H9 (cell line): ENCODE measurements around the gene FOXP4. TPM values are rescaled to one million over a fixed set of nuclear protein-coding genes. Genes with fewer than 3 reads are reported as not detected.

ENCODE experiments used
- DNase-seq: peaks from one replicate; pipeline ENCODE4 v3.0.0-alpha.2; 2017
- H2AFZ ChIP-seq: one replicate; pipeline ENCODE4 v1.6.1; 2013; ENCODE audit warnings: mild to moderate bottlenecking, low read length, control low read depth, moderate library complexity
- H2AK5ac ChIP-seq: 2 replicates; pipeline ENCODE4 v1.6.1; 2013; ENCODE audit warnings: low read length, control low read depth, mixed read lengths; ENCODE audit not compliant: insufficient read length
- H2BK120ac ChIP-seq: one replicate; pipeline ENCODE4 v1.6.1; 2013; ENCODE audit warnings: low read depth, mild to moderate bottlenecking, low read length, control low read depth, inconsistent platforms; ENCODE audit not compliant: poor library complexity, severe bottlenecking
- H2BK12ac ChIP-seq: 2 replicates; pipeline ENCODE4 v1.6.1; 2013; ENCODE audit warnings: low read length, control low read depth, mixed read lengths, low read depth; ENCODE audit not compliant: insufficient read length
- H2BK15ac ChIP-seq: 2 replicates; pipeline ENCODE4 v1.6.1; 2013; ENCODE audit warnings: low read depth, low read length, control low read depth
- H2BK20ac ChIP-seq: one replicate; pipeline ENCODE4 v1.6.1; 2013; ENCODE audit warnings: low read depth, mild to moderate bottlenecking, low read length, control low read depth, inconsistent platforms; ENCODE audit not compliant: poor library complexity, severe bottlenecking
- H2BK5ac ChIP-seq: 2 replicates; pipeline ENCODE4 v1.6.1; 2013; ENCODE audit warnings: low read length, control low read depth, mixed read lengths; ENCODE audit not compliant: insufficient read length
- H3K14ac ChIP-seq: 2 replicates; pipeline ENCODE4 v1.6.1; 2013; ENCODE audit warnings: low read length, control low read depth; ENCODE audit not compliant: insufficient read depth
- H3K18ac ChIP-seq: 2 replicates; pipeline ENCODE4 v1.6.1; 2013; ENCODE audit warnings: low read depth, mild to moderate bottlenecking, mixed read lengths, low read length, control low read depth; ENCODE audit not compliant: insufficient read length
- H3K23ac ChIP-seq: 2 replicates; pipeline ENCODE4 v1.6.1; 2013; ENCODE audit warnings: low read length, control low read depth, mixed read lengths, low read depth; ENCODE audit not compliant: insufficient read length
- H3K23me2 ChIP-seq: 2 replicates; pipeline ENCODE4 v1.6.1; 2013; ENCODE audit warnings: low read depth, mild to moderate bottlenecking, mixed read lengths, low read length, control low read depth; ENCODE audit not compliant: insufficient read length, poor library complexity, severe bottlenecking
- H3K27ac ChIP-seq: 2 replicates; pipeline ENCODE4 v1.5.1; 2013; ENCODE audit warnings: low read length, control low read depth, mixed read lengths, low read depth; ENCODE audit not compliant: insufficient read length
- H3K27me3 ChIP-seq: 2 replicates; pipeline ENCODE4 v1.6.1; 2013; ENCODE audit warnings: low read length, control low read depth, inconsistent platforms; ENCODE audit not compliant: insufficient read depth
- H3K4ac ChIP-seq: 2 replicates; pipeline ENCODE4 v1.6.1; 2013; ENCODE audit warnings: low read depth, mild to moderate bottlenecking, control low read depth, inconsistent platforms, low read length, moderate library complexity
- H3K4me1 ChIP-seq: 2 replicates; pipeline ENCODE4 v1.6.1; 2013; ENCODE audit warnings: low read length, control low read depth, inconsistent platforms; ENCODE audit not compliant: insufficient read depth
- H3K4me2 ChIP-seq: 2 replicates; pipeline ENCODE4 v1.6.1; 2013; ENCODE audit warnings: low read length, control low read depth, mixed read lengths; ENCODE audit not compliant: insufficient read length, insufficient read depth
- H3K56ac ChIP-seq: 2 replicates; pipeline ENCODE4 v1.6.1; 2013; ENCODE audit warnings: low read depth, mild to moderate bottlenecking, mixed read lengths, low read length, control low read depth; ENCODE audit not compliant: insufficient read length
- H3K79me1 ChIP-seq: 2 replicates; pipeline ENCODE4 v1.6.1; 2013; ENCODE audit warnings: low read depth, mild to moderate bottlenecking, moderate library complexity, low read length, control low read depth, inconsistent platforms; ENCODE audit not compliant: insufficient read depth, poor library complexity, severe bottlenecking
- H3K79me2 ChIP-seq: 2 replicates; pipeline ENCODE4 v1.6.1; 2013; ENCODE audit warnings: low read length, control low read depth, inconsistent platforms; ENCODE audit not compliant: insufficient read depth
- H3K9ac ChIP-seq: 2 replicates; pipeline ENCODE4 v1.6.1; 2013; ENCODE audit warnings: low read length, control low read depth, mixed read lengths; ENCODE audit not compliant: insufficient read length; ENCODE audit errors: extremely low read depth
- H3K9me3 ChIP-seq: one replicate; pipeline ENCODE4 v1.6.1; 2013; ENCODE audit warnings: low read depth, low read length, inconsistent platforms; ENCODE audit not compliant: control insufficient read depth
- H3T11ph ChIP-seq: one replicate; pipeline ENCODE4 v1.6.1; 2013; ENCODE audit warnings: mild to moderate bottlenecking, low read length, control low read depth, inconsistent platforms
- H4K20me1 ChIP-seq: one replicate; pipeline ENCODE4 v1.6.1; 2013; ENCODE audit not compliant: control insufficient read depth, insufficient read length, insufficient read depth
- H4K5ac ChIP-seq: 2 replicates; pipeline ENCODE4 v1.6.1; 2013; ENCODE audit warnings: low read depth, mild to moderate bottlenecking, mixed read lengths, low read length, control low read depth; ENCODE audit not compliant: insufficient read length
- H4K8ac ChIP-seq: replicated peaks from 2 replicates; pipeline ENCODE4 v1.6.1; 2013; ENCODE audit warnings: low read length, control low read depth, mixed read lengths, low read depth; ENCODE audit not compliant: insufficient read length
- H4K91ac ChIP-seq: 2 replicates; pipeline ENCODE4 v1.6.1; 2013; ENCODE audit warnings: low read depth, mild to moderate bottlenecking, moderate library complexity, mixed read lengths, low read length, control low read depth; ENCODE audit not compliant: insufficient read length
- H3K27ac Mint-ChIP-seq, 3 experiments: 2 replicates in 2 of 3; 3 replicates in 1 of 3; pipeline ENCODE4 v1.8.0; 2020 to 2021; ENCODE audit warnings: mixed read lengths in 3 of 3, mild to moderate bottlenecking in 1 of 3, moderate library complexity in 1 of 3
- H3K27me3 Mint-ChIP-seq: 2 replicates; pipeline ENCODE4 v1.8.0; 2021; ENCODE audit warnings: low read depth, mild to moderate bottlenecking, moderate library complexity, mixed read lengths
- H3K36me3 Mint-ChIP-seq, 3 experiments: 2 replicates in 2 of 3; 3 replicates in 1 of 3; pipeline ENCODE4 v1.8.0; 2020 to 2021; ENCODE audit warnings: low read depth in 3 of 3, mixed read lengths in 3 of 3; ENCODE audit not compliant: insufficient read depth in 1 of 3
- H3K4me1 Mint-ChIP-seq, 2 experiments: 2 replicates each; pipeline ENCODE4 v1.8.0; 2020; ENCODE audit warnings: mixed read lengths in 2 of 2
- H3K4me3 Mint-ChIP-seq, 2 experiments: 2 replicates in 1 of 2; 3 replicates in 1 of 2; pipeline ENCODE4 v1.8.0; 2020 to 2021; ENCODE audit warnings: mild to moderate bottlenecking in 2 of 2, mixed read lengths in 2 of 2, moderate library complexity in 1 of 2
- H3K9me3 Mint-ChIP-seq, 2 experiments: 2 replicates in 1 of 2; 3 replicates in 1 of 2; pipeline ENCODE4 v1.8.0; 2020; ENCODE audit warnings: mild to moderate bottlenecking in 2 of 2, mixed read lengths in 2 of 2, moderate library complexity in 1 of 2
- CTCF ChIP-seq: fragments of 200-600 bp; sonication (generic); conservative IDR thresholded peaks from 3 replicates; pipeline ENCODE4 v1.8.0; 2021; ENCODE audit warnings: antibody characterized with exemption, mild to moderate bottlenecking
- WGBS: extraction: QIAGEN DNeasy Blood & Tissue Kit; methylation state at CpG from one replicate; pipeline ENCODE4 v1.1.7; 2013; ENCODE audit warnings: missing lambda C conversion rate, low lambda C conversion rate, mixed read lengths; ENCODE audit not compliant: insufficient read length; ENCODE audit errors: extremely low coverage; 5-methylcytosine and 5-hydroxymethylcytosine counted together
- total RNA-seq: library from RNA; stranded (reverse); gene quantifications from 2 replicates; pipeline ENCODE4 v1.2.1, GENCODE V29; 2021

Gene FOXP4
- total RNA-seq, 1 experiment from 2014 or later: 18.2 TPM

GRCh38 chr6:41518118-41518517, 28.1 kb upstream of the FOXP4 start:
- Histone ChIP-seq H3K14ac (no peak overlapping the region), H2BK12ac (no peak overlapping the region), H2BK15ac (no peak overlapping the region), H2BK5ac (no peak overlapping the region), H2AK5ac (no peak overlapping the region), H3K9me3 (no peaks in the 10 kb centered on the region), H3T11ph (no peak overlapping the region), H4K5ac (no peak overlapping the region), H3K23me2 (no peaks in the 10 kb centered on the region), H3K79me1 (no peaks in the 10 kb centered on the region), H3K18ac (no peak overlapping the region), H3K23ac (no peak overlapping the region), H3K79me2 (no peaks in the 10 kb centered on the region), H2BK120ac (no peak overlapping the region), H3K4ac (no peak overlapping the region), H3K9ac (no peak overlapping the region), H3K4me1 (no peaks in the 10 kb centered on the region), H3K27ac (no peak overlapping the region), H4K8ac (no peak overlapping the region), H3K56ac (no peak overlapping the region), H4K91ac (no peak overlapping the region), H3K4me2 (no peak overlapping the region), H2AFZ (no peak overlapping the region), H3K27me3 (no peaks in the 10 kb centered on the region), H4K20me1 (no peaks in the 10 kb centered on the region), H2BK20ac (no peak overlapping the region)
- no peak overlapping the region for H3K4me3 Mint-ChIP-seq
- no peak for TF ChIP-seq CTCF
- peaks cover 67% of the 10 kb centered on the region for H3K27me3 Mint-ChIP-seq
- WGBS: no CpG with 5 or more reads among the region's 7 CpGs
- peaks cover 14 to 31% of the 10 kb centered on the region in 2 experiments for H3K4me1 Mint-ChIP-seq
- peak; percentile 70 for DNase-seq
- H3K36me3 Mint-ChIP-seq: no peaks in the 10 kb centered on the region
- H3K27ac Mint-ChIP-seq: no peak overlapping the region
- H3K9me3 Mint-ChIP-seq: no peaks in the 10 kb centered on the region
